Sigmoid colon (tissue), 7 donors: ENCODE measurements around the gene CEP104. TPM values are rescaled to one million over a fixed set of nuclear protein-coding genes. Genes with fewer than 3 reads are reported as not detected.

Experiments
- DNase-seq: peaks from one replicate; pipeline ENCODE4 v3.0.0-alpha.2; 2019
- H3K27ac ChIP-seq, 4 donors: fragments of 200-600 bp; sonication (generic); one replicate each; pipeline ENCODE4 v1.5.1; 2016 to 2019; ENCODE audit warnings: mild to moderate bottlenecking in 1 of 4
- H3K27me3 ChIP-seq, 3 donors: fragments of 200-600 bp; sonication (generic); one replicate each; pipeline ENCODE4 v1.5.1; 2019; ENCODE audit warnings: mild to moderate bottlenecking in 1 of 3
- H3K36me3 ChIP-seq, 4 donors: fragments of 200-600 bp; sonication (generic); one replicate each; pipeline ENCODE4 v1.5.1; 2016 to 2019
- H3K4me1 ChIP-seq, 4 donors: fragments of 200-600 bp; sonication (generic); one replicate each; pipeline ENCODE4 v1.5.1; 2017 to 2019
- H3K4me3 ChIP-seq, 4 donors: fragments of 200-600 bp; sonication (generic); one replicate each; pipeline ENCODE4 v1.5.1; 2017 to 2019; ENCODE audit warnings: mild to moderate bottlenecking in 2 of 4, moderate library complexity in 1 of 4
- H3K9me3 ChIP-seq, 4 donors: fragments of 200-600 bp in 3 of 4; sonication (generic) in 3 of 4; one replicate each; pipeline versions ENCODE4 v1.5.1 to v1.6.1; 2013 to 2019
- EP300 ChIP-seq, 4 donors: sonication (generic); formaldehyde crosslinking; IDR thresholded peaks; one replicate each; pipeline ENCODE4 v1.6.1; 2017; ENCODE audit warnings: antibody characterized with exemption in 4 of 4
- POLR2A ChIP-seq, 2 donors: fragments of 450-650 bp; IDR thresholded peaks; one replicate each; pipeline ENCODE4 v1.6.1; 2016; ENCODE audit warnings: antibody characterized with exemption in 2 of 2, mild to moderate bottlenecking in 2 of 2, moderate library complexity in 2 of 2
- POLR2AphosphoS5 ChIP-seq, 4 donors: sonication (generic); formaldehyde crosslinking; IDR thresholded peaks; one replicate each; pipeline ENCODE4 v1.6.1; 2017; ENCODE audit warnings: antibody characterized with exemption in 4 of 4
- WGBS, 2 donors: extraction: QIAGEN DNeasy Blood & Tissue Kit; methylation state at CpG; one replicate each; pipeline ENCODE4 v1.1.7; 2013; 5-methylcytosine and 5-hydroxymethylcytosine counted together
- intact Hi-C: fragments of 100-400 bp; cut with DNase I; formaldehyde crosslinking; loops from one replicate; pipeline ENCODE4 v1.15.1; 2023
- polyA plus RNA-seq, 3 donors: library from polyadenylated mRNA; stranded (reverse); fragments of 200-250 nt; gene quantifications; one replicate each; pipeline ENCODE4 v1.2.3, GENCODE V29; 2013
- total RNA-seq, 4 donors: library from RNA; depleted of rRNA; stranded (reverse); fragments of >200 nt; gene quantifications; one replicate each; pipeline ENCODE4 v1.1.0, GENCODE V29; 2016
- TF ChIP-seq, protein P1 (sequence below), 4 experiments: fragments of 450-650 bp in 3 of 4; fragments of 200-600 bp in 1 of 4; IDR thresholded peaks; one replicate each; pipeline ENCODE4 v1.5.1; 2016 to 2019; ENCODE audit warnings: antibody characterized with exemption in 4 of 4, mild to moderate bottlenecking in 3 of 4, moderate library complexity in 2 of 4
- donor health status: healthy with polysubstance abuse.
- donor health status: Bipolar disorder and iron deficiency.
- donor health status: healthy.

CEP104 gene
- 10 to 100 TPM; 21.6 to 32.5 (median 25.3) TPM for total RNA-seq
- 10 to 100 TPM; 12.0 to 16.0 (median 12.9) TPM for polyA plus RNA-seq

DNA sequence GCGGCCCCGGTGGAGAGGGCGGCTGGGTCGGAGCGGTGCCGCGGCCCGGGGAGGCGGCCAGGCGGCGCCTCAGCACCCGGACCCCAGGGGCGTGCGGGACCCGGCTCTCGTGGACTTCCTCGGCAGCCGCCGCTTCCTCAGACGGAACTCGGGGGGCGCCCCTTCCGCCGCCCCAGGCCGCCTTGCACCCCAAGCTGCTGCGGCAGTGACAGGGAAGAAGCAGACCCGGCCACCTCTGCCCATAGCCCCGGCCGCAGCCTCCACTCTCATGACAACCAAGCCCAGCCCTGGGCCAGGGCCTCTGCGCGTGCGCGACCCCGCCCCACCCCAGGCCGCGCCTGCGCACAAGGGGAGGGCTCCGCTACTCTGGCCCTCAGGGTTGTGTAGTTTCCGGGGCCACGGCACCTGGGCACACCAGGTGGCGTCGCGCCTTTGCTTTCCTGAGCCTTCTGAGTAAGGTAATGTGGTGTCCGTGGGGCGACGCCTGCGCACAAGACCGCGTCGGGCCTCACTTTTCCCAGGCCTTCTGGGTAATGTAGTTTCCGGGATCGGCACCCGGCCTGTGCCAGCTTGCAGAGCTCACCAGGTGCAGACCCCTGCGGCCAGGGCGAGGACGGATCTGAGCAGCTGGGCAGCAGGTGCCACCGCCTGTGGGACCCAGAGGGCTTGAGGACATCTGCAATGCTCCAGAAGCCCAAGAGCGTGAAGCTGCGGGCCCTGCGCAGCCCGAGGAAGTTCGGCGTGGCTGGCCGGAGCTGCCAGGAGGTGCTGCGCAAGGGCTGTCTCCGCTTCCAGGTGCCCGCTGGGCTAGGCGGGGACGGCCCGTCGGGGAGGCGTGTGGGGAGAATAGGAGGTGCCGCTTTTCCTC lies at the start of gene CEP104, which contains the start of gene DFFB:
Gene CEP104 (minus strand): TSS at position 289 of the 868 bp plus-strand sequence. CDS start 4,804 bp downstream, outside the sequence.
Gene DFFB (plus strand): TSS at position 554 of the 868 bp plus-strand sequence. CDS start 128 bp downstream, at position 682.
- H3K4me1 ChIP-seq: peaks cover 5 to 33% (median 26%) of the 10 kb centered on the region in 4 donors
- peak within 1 kb of the TSS; percentile 68 to 91 (median 84) for H3K4me3 ChIP-seq
- DNase-seq: peak; percentile 90
- intact Hi-C loops: loop anchor here (2.0 to 5.0 kb wide), 2 partner anchors 44 to 1445 kb away; partner anchors contain the start of genes C1orf174 and PEX10
- H3K9me3 ChIP-seq: no peaks in the 10 kb centered on the region
- 0 to 1% methylated on average over 73 of the region's 73 CpGs for WGBS, 2 donors
- TF ChIP-seq, protein P1, sequence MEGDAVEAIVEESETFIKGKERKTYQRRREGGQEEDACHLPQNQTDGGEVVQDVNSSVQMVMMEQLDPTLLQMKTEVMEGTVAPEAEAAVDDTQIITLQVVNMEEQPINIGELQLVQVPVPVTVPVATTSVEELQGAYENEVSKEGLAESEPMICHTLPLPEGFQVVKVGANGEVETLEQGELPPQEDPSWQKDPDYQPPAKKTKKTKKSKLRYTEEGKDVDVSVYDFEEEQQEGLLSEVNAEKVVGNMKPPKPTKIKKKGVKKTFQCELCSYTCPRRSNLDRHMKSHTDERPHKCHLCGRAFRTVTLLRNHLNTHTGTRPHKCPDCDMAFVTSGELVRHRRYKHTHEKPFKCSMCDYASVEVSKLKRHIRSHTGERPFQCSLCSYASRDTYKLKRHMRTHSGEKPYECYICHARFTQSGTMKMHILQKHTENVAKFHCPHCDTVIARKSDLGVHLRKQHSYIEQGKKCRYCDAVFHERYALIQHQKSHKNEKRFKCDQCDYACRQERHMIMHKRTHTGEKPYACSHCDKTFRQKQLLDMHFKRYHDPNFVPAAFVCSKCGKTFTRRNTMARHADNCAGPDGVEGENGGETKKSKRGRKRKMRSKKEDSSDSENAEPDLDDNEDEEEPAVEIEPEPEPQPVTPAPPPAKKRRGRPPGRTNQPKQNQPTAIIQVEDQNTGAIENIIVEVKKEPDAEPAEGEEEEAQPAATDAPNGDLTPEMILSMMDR (IDR thresholded peaks at IDR 0.05): no peak
- TF ChIP-seq POLR2AphosphoS5 (IDR thresholded peaks at IDR 0.05): peak; percentile 55 to 83 (median 78)
- peak within 1 kb of the TSS; percentile 78 to 85 (median 82) for H3K27ac ChIP-seq
- peaks cover 0 to 3% (median 0%) of the 10 kb centered on the region in 4 donors for H3K36me3 ChIP-seq
- no peaks in the 10 kb centered on the region for H3K27me3 ChIP-seq

DNA sequence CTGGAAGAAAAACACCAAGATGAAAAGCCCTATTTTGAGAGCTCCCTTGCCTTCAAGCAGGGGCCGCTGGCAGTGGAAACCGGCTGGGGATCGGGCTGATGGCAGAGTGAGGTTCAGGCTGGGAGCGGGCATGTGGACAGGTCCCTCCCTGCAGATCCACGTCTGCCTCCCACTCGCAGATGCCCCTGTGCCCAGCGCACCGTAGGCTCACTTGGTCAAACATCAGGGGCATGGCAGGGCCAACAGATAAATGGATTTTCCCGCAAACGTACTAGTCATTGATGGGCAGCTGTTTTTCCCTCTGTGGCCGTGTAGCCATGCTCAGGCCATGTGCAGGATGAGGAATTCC lies 49.6 kb upstream of the CEP104 start:
- H3K27me3 ChIP-seq: peaks cover 5 to 17% (median 10%) of the 10 kb centered on the region in 3 donors
- WGBS, 2 donors: 87 to 95% methylated on average over 11 of the region's 11 CpGs

DNA sequence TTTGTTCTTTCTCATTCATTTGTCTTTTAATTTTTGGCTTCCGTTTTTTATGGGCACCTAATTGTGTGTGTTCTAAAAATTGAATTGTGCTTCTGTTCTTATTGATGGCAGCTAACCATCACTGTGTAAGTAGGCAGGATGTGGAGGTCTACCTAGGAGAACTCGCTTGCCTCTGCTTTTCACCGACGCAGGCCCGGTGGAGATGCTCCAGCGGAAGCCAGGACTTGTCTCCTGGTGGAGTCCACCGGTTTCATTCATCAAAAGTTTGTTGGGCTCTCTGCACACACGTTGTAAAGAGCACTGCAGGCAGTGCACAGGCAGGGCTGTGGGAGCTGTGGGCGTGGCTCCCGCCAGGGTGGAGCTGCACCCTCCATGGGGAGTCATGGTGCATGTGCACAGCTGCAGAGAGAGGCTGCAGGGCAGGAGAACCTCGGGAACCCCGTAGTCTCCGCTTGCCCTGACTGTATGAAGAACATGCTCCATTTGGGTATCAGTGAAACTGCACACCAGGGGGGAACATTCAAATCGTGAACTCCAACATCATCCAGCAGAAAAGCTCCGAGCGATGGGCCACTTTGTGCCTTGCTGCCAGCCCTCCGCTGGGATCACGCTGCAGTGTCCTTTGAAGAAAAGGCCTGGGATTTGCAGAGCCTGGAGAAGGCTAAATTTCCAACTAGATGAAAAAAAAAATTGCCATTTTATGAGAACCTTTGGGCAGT lies 49.1 kb upstream of the CEP104 start:
- peaks cover 0 to 5% (median 4%) of the 10 kb centered on the region in 4 donors for H3K4me1 ChIP-seq
- H3K9me3 ChIP-seq: no peaks in the 10 kb centered on the region
- WGBS, 2 donors: 75 to 84% methylated on average over 18 of the region's 18 CpGs
- TF ChIP-seq, protein P1 (IDR thresholded peaks at IDR 0.05): no peak
- TF ChIP-seq EP300 (IDR thresholded peaks at IDR 0.05): no peak
- TF ChIP-seq POLR2A (IDR thresholded peaks at IDR 0.05): no peak
- H3K27me3 ChIP-seq: peaks cover 1 to 12% (median 6%) of the 10 kb centered on the region in 3 donors
- DNase-seq: peak; percentile 55
- H3K36me3 ChIP-seq: no peaks in the 10 kb centered on the region
- H3K4me3 ChIP-seq: no peak overlapping the region
- intact Hi-C loops: loop anchor here (10.0 kb wide), 2 partner anchors 281 to 1261 kb away; partner anchors contain the start of gene TPRG1L
- no peak overlapping the region for H3K27ac ChIP-seq

More for the DNA sequence above, 49.6 kb upstream of the CEP104 start:
- H3K36me3 ChIP-seq: no peaks in the 10 kb centered on the region
- intact Hi-C loops: loop anchor here (10.0 kb wide), 2 partner anchors 282 to 1262 kb away; partner anchors contain the start of gene TPRG1L
- peak; percentile 57 for DNase-seq
- no peak overlapping the region for H3K4me3 ChIP-seq
- H3K4me1 ChIP-seq: peaks cover 0 to 9% (median 3%) of the 10 kb centered on the region in 4 donors
- H3K27ac ChIP-seq: no peak overlapping the region
- TF ChIP-seq, protein P1 (IDR thresholded peaks at IDR 0.05): no peak
- TF ChIP-seq POLR2A (IDR thresholded peaks at IDR 0.05) (no peak), EP300 (IDR thresholded peaks at IDR 0.05) (no peak), POLR2AphosphoS5 (IDR thresholded peaks at IDR 0.05) (no peak)
- no peaks in the 10 kb centered on the region for H3K9me3 ChIP-seq

DNA sequence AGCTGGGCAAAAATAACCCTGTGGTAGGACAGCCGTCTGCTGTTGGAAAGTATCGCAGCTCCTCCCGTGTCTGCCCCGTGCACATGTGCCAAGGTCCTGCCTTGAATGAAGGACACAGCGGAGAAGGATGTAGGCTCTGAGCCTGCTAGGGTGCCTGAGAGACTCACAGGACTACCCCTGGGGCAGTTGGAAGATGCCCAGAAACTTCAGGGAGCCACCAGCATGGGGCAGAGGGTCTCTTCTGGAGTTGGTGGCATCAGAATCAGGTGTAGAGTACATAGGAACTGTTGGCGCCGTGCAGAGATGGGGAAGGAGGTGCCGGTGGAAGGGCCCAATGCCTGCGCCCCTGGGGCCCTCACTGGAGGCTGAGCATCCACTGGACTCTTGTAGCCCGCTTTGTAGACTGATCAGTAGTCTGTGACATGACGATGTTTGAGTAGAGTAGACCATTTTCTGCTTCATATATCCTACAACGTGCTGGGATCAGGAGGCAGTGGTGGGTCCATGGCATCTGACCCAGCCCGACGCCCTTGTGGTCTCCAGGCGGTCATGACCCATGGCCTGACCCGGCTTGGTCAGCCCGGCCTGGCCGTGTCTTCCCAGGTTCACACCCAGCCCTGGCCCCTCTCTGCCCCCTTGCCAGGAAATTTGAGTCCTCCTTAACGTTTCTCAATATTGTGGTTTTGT lies 48.4 kb upstream of the CEP104 start:
- DNase-seq: peak; percentile 43
- TF ChIP-seq POLR2AphosphoS5 (IDR thresholded peaks at IDR 0.05) (no peak), EP300 (IDR thresholded peaks at IDR 0.05) (no peak), POLR2A (IDR thresholded peaks at IDR 0.05) (no peak)
- TF ChIP-seq, protein P1 (IDR thresholded peaks at IDR 0.05): no peak
- H3K9me3 ChIP-seq: no peaks in the 10 kb centered on the region
- no peak overlapping the region for H3K27ac ChIP-seq
- WGBS, 2 donors: 93 to 94% methylated on average over 19 of the region's 19 CpGs
- intact Hi-C loops: loop anchor here (10.0 kb wide), 2 partner anchors 281 to 1261 kb away; partner anchors contain the start of gene TPRG1L
- no peak overlapping the region for H3K4me3 ChIP-seq
- H3K27me3 ChIP-seq: peaks cover 0 to 5% (median 0%) of the 10 kb centered on the region in 3 donors
- peaks cover 0 to 4% (median 0%) of the 10 kb centered on the region in 4 donors for H3K4me1 ChIP-seq
- no peaks in the 10 kb centered on the region for H3K36me3 ChIP-seq
